ENCODE measurements around the gene NUP210L. TPM values are rescaled to one million over a fixed set of nuclear protein-coding genes. Genes with fewer than 3 reads are reported as not detected.

NUP210L gene
- total RNA-seq, 1 experiment from 2014 or later, result 0.10 TPM

- CTCF ChIA-PET, result no interaction called here
- no peak overlapping the region for H3K4me3 ChIP-seq (replicated peaks in 1 of 2; ENCODE audit: low read depth in 1 of 2, low read length in 2 of 2)
- no peaks in the 10 kb centered on the region for H3K9me2 ChIP-seq (ENCODE audit: insufficient read depth)
- no peaks in the 10 kb centered on the region for H4K20me1 ChIP-seq (ENCODE audit: insufficient read depth)
- H3K27me3 ChIP-seq (ENCODE audit: insufficient read depth, low read length), result no peaks in the 10 kb centered on the region
- H3K36me3 ChIP-seq (ENCODE audit: control insufficient read depth in 1 of 2, insufficient read depth in 2 of 2, low read length in 2 of 2), result peaks cover 0 to 2% of the 10 kb centered on the region in 2 experiments; a peak in 1 of 4 replicates
- no peaks in the 10 kb centered on the region for H3K4me1 ChIP-seq (ENCODE audit: control insufficient read depth in 1 of 2, insufficient read depth in 2 of 2, low read length in 2 of 2)
- POLR2A ChIA-PET, result no interaction called here
- no peak overlapping the region for H2AFZ ChIP-seq (ENCODE audit: low read depth, low read length, poor library complexity, severe bottlenecking)
- H3K9ac ChIP-seq (ENCODE audit: low read length), result no peak overlapping the region
- no peak overlapping the region for H3K27ac ChIP-seq (ENCODE audit: low read depth, low read length)
- no peak for DNase-seq (ENCODE audit: low read depth, low spot score)
- ATAC-seq, result no peak
- H3K79me2 ChIP-seq (ENCODE audit: insufficient read depth, low read length), result no peaks in the 10 kb centered on the region
- intact Hi-C loops (cut with micrococcal nuclease), result no loop called here
- H3K9me3 ChIP-seq (ENCODE audit: control insufficient read depth in 1 of 2, insufficient read depth in 1 of 2, low read depth in 1 of 2, low read length in 2 of 2), result no peaks in the 10 kb centered on the region
- RAD21 ChIA-PET (ENCODE audit: low non-redundant PET in 1 of 2, low total read pairs in 2 of 2, uncharacterized antibody in 2 of 2, unreplicated experiment in 2 of 2), result no interaction called here
- H3K4me2 ChIP-seq (ENCODE audit: low read length), result no peak overlapping the region
- no TSS peak for BruUV-seq (replicated peaks)
- no peak for TF ChIP-seq EGR1 (IDR thresholded peaks at IDR 0.05; ENCODE audit: low read depth)
- no peak for TF ChIP-seq ZBTB33 (IDR thresholded peaks at IDR 0.05; ENCODE audit: extremely low read depth, insufficient replicate concordance, low read length)
- TF ChIP-seq ZNF274 (IDR thresholded peaks at IDR 0.05; ENCODE audit: low read depth, low read length), result no peak
- no peak for TF ChIP-seq CBX3 (IDR thresholded peaks at IDR 0.05; ENCODE audit: low read depth)
- TF ChIP-seq EZH2 (IDR thresholded peaks at IDR 0.05), result no peak
- TF ChIP-seq POLR2A (IDR thresholded peaks at IDR 0.05; ENCODE audit: borderline replicate concordance, extremely low read depth, insufficient read depth, insufficient read length), result no peak
- TF ChIP-seq REST (IDR thresholded peaks at IDR 0.05; ENCODE audit: low read depth), result no peak
- no peak for TF ChIP-seq TCF7L2 (IDR thresholded peaks at IDR 0.05; ENCODE audit: borderline replicate concordance, extremely low read depth, insufficient read depth, insufficient read length)
- no peak for TF ChIP-seq ZFX (IDR thresholded peaks at IDR 0.05)
- no peak for TF ChIP-seq CTCF (IDR thresholded peaks at IDR 0.05 in 2 of 3, conservative IDR thresholded peaks at IDR 0.05 in 1 of 3; ENCODE audit: borderline replicate concordance in 1 of 3, insufficient read depth in 1 of 3, low read depth in 2 of 3, low read length in 2 of 3)
- no peak for TF ChIP-seq FOSL1 (IDR thresholded peaks at IDR 0.05; ENCODE audit: low read depth)
- no peak for TF ChIP-seq SP1 (IDR thresholded peaks at IDR 0.05; ENCODE audit: low read depth)
These were observed 3.6 kb downstream of the NUP210L start for GRCh38 chr1:154151311-154151710.
